GM10266 (cell line): ENCODE measurements around the gene TMEM244.

ENCODE experiments used
- DNase-seq: peaks from one replicate; pipeline ENCODE4 v3.0.0; 2012; ENCODE audit errors: extremely low spot score
- CTCF ChIP-seq: IDR thresholded peaks from 2 replicates; pipeline ENCODE4 v1.5.1; 2012; ENCODE audit warnings: mild to moderate bottlenecking, low read depth; ENCODE audit not compliant: control insufficient read depth, insufficient read depth; ENCODE audit errors: missing control alignments

TMEM244 gene, protein sequence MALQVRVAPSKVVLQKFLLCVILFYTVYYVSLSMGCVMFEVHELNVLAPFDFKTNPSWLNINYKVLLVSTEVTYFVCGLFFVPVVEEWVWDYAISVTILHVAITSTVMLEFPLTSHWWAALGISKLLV

GRCh38 chr6:129860908-129861665, at the start of gene TMEM244:
Gene TMEM244, minus strand, starts transcription at chr6:129861315. Its CDS starts 127 bp downstream, at chr6:129861188.
- DNase-seq = no peak
- TF ChIP-seq CTCF = no peak

DNA sequence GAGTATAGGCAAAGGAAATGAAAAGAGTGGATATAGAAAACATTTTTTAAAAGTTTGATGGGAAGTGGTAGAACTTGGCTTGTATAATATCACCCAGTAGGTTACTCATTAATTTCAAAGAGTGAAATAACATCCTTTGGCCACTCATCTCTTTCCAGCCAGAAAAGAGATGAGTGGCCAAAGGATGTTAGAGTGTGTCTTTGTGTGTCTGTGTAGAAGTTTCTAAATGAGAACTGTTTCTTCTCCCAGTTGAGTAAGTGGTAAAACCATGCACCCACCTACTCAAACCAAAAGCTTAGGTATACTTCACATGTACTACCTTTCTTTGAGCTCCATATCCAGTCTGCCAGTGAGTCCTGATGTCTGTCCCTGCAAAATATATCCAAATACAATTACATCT, 47.7 kb upstream of the TMEM244 start:
- no peak for TF ChIP-seq CTCF
- no peak for DNase-seq

DNA sequence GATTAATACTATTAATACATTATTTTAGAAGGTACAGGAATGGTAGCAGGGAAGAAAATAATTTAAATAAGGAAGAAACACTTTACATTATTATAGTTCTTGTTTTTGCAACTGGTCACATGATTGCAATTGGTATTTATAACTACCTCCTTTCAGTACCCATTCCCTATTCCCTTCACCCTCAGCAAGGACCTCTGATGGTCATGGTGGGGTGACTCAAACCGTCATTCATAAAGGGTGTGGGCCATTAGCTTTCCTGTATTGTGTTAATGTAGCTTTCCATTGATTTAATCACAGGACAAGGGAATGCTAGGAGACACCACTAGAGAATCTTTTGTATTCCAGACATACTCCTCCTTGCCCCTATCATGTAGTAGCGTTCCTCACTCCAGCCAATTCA, 47.2 kb upstream of the TMEM244 start:
- no peak for TF ChIP-seq CTCF
- DNase-seq = no peak

DNA sequence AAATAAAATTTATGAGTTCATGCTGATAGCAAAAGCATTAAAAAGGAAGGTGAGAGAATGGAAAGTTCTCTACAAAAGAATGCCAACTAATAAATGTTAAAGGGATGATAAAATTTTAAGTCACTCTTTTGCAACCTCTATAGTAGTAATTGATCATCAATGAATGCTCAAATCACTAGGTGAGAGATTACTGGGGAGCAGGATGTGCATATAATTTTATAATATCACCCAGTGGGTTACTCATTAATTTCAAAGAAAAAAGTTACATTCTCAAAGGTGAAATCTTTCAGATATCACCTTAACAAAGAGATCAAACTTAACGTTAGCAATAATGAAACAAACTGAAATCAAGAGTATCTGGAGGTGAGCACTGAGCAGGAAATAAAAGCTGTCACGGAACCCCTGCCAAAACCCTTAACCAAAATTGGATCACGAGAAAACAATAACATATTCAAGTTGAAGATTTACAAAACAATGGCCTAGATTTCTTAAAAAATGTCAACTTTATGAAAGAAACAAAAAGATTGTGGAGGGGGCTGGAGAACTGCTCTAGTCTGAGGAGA, 45.5 kb upstream of the TMEM244 start:
- no peak for DNase-seq

GRCh38 chr6:129903082-129903481, 42.0 kb upstream of the TMEM244 start:
- TF ChIP-seq CTCF = no peak
- no peak for DNase-seq

More for the DNA sequence above, 45.5 kb upstream of the TMEM244 start:
- TF ChIP-seq CTCF = no peak

DNA sequence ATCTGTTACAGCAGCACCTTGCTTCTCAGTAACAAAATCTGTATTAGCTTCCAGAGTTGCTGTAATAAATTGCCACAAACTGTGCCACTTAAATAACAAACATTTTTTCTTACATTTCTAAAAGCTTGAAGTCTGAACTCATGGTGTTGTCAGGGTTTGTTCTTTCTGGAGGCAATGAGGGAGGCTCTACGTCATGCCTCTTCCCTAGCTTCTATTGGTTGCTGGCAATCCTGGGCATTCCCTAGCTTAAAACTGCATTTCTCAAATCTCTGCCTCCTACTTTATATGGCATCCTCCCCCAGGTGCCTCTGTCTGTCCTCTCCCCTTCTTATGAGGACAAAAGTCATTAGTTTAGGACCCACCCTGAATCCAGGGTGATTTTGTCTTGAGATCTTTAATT, 41.6 kb upstream of the TMEM244 start:
- TF ChIP-seq CTCF = no peak
- no peak for DNase-seq

GRCh38 chr6:129901910-129902309, 40.8 kb upstream of the TMEM244 start:
- TF ChIP-seq CTCF = no peak
- DNase-seq = no peak
